Keratinocyte (primary cell): Measurements from ENCODE around the gene IL36RN.

Source experiments
- EZH2 ChIP-seq: IDR thresholded peaks from one replicate; pipeline ENCODE4 v1.6.1; 2012; ENCODE audit warnings: inconsistent platforms, mild to moderate bottlenecking, low read length, moderate library complexity
- TF ChIP-seq, protein P1 (sequence below), 3 experiments: IDR thresholded peaks in 1 of 3; conservative IDR thresholded peaks in 1 of 3; optimal IDR thresholded peaks in 1 of 3; 2 replicates in 2 of 3; 3 replicates in 1 of 3; pipeline versions ENCODE3 to v1.5.1; 2011; ENCODE audit warnings: low read length in 3 of 3, mild to moderate bottlenecking in 3 of 3, moderate library complexity in 2 of 3, control low read depth in 1 of 3, inconsistent platforms in 1 of 3; ENCODE audit not compliant: insufficient read depth in 2 of 3; ENCODE audit errors: extremely low read depth in 1 of 3

DNA sequence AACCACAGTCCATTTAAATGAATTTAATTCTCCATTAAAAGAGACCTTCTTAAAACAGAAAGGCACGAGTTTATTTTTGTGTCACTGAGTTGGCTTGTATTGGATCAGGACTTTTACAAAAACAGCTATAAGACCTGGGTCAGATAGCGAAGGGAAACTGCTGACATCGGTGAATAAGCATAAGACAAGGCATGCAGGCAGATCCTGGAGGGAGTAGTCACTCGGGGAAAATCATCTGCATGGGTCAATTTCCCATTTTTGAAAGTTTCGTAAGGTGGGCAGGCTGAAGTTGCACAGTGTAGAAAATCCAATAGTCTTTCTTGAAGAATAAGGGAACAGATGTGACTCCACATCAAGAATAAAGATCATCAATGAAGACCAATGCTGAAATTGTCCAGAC is 19.3 kb upstream of the IL36RN start:
- TF ChIP-seq, protein P1, sequence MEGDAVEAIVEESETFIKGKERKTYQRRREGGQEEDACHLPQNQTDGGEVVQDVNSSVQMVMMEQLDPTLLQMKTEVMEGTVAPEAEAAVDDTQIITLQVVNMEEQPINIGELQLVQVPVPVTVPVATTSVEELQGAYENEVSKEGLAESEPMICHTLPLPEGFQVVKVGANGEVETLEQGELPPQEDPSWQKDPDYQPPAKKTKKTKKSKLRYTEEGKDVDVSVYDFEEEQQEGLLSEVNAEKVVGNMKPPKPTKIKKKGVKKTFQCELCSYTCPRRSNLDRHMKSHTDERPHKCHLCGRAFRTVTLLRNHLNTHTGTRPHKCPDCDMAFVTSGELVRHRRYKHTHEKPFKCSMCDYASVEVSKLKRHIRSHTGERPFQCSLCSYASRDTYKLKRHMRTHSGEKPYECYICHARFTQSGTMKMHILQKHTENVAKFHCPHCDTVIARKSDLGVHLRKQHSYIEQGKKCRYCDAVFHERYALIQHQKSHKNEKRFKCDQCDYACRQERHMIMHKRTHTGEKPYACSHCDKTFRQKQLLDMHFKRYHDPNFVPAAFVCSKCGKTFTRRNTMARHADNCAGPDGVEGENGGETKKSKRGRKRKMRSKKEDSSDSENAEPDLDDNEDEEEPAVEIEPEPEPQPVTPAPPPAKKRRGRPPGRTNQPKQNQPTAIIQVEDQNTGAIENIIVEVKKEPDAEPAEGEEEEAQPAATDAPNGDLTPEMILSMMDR (optimal IDR thresholded peaks at IDR 0.05 in 1 of 3, IDR thresholded peaks at IDR 0.05 in 1 of 3, conservative IDR thresholded peaks at IDR 0.05 in 1 of 3; ENCODE audit: extremely low read depth in 1 of 3, insufficient read depth in 2 of 3, low read length in 3 of 3): no peak
- no peak for TF ChIP-seq EZH2
